IPS-15b (cell line): ENCODE results near the gene ANKLE1.
A peak's percentile ranks its signal among the peaks of the same experiment; 100 is the strongest.

Experiments used
- H3K27me3 ChIP-seq: one replicate; pipeline ENCODE4 v1.6.1; 2013; ENCODE audit warnings: low read length; ENCODE audit not compliant: control insufficient read depth, insufficient read depth
- H3K36me3 ChIP-seq: one replicate; pipeline ENCODE4 v1.6.1; 2013; ENCODE audit warnings: low read length; ENCODE audit not compliant: control insufficient read depth, insufficient read depth
- H3K4me1 ChIP-seq: one replicate; pipeline ENCODE4 v1.6.1; 2013; ENCODE audit warnings: mild to moderate bottlenecking, low read length; ENCODE audit not compliant: control insufficient read depth, insufficient read depth
- H3K4me3 ChIP-seq: one replicate; pipeline ENCODE4 v1.5.1; 2013; ENCODE audit warnings: low read depth, low read length
- H3K9ac ChIP-seq: one replicate; pipeline ENCODE4 v1.6.1; 2013; ENCODE audit warnings: low read depth, mild to moderate bottlenecking, low read length
- H3K9me3 ChIP-seq: one replicate; pipeline ENCODE4 v1.6.1; 2013; ENCODE audit warnings: mild to moderate bottlenecking, low read length; ENCODE audit not compliant: control insufficient read depth, insufficient read depth

Gene ANKLE1

DNA sequence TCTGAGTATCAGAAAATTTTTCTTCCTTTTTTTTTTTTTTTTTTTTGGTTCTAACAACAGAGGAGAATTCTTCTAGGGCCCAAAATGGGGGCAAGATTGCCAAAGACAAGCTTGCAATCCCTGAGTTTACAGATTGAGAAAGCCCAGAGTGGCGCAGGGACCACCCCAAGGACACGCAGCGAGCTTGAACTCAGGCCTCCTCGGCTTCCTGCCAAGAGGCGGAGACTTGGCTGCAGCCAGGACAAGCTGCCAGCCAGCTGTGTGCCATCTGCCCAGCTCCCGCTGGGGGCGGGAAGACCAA, 23.5 kb downstream of the ANKLE1 start:
- H3K36me3 ChIP-seq = peaks cover 7% of the 10 kb centered on the region
- H3K27me3 ChIP-seq = no peaks in the 10 kb centered on the region
- H3K9me3 ChIP-seq = no peaks in the 10 kb centered on the region
- H3K9ac ChIP-seq = no peak overlapping the region
- H3K4me1 ChIP-seq = peaks cover 10% of the 10 kb centered on the region
- H3K4me3 ChIP-seq = peak overlapping the region; percentile 35

DNA sequence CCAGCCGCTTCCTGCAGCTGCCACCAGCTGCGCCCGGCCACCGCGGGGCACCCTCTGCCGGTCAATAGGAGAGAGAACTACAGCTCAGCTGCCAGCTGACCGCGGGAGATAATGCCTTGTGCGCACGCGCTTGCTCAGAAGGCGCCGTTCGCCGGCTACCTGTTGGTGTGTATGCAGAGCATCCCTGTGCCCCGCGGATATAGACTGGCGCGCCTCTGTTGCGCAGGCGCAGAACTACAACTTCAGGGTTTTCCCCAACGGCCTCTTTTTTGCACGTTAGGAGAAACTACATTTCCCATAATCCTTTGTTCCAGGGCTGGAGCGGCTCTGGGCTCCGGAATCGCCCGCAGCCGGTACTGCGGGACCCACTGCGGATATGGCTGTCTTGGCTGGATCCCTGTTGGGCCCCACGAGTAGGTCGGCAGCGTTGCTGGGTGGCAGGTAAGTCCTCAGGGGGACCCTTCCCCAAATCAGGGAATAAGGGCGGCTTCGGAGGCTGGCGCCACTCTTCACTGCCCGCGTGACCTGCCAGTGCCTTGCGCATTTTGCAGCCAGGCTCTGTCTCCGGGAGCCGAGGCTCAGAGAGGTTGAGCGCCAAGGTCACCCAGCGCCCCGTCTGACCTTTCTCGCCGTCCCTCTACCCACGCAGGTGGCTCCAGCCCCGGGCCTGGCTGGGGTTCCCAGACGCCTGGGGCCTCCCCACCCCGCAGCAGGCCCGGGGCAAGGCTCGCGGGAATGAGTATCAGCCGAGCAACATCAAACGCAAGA, 24.0 kb downstream of the ANKLE1 start, which contains the start of gene MRPL34:
MRPL34 (plus strand) TSS at position 356 of the 768 bp plus-strand sequence; CDS start at position 377, 21 bp downstream.
- H3K4me1 ChIP-seq = peaks cover 10% of the 10 kb centered on the region
- H3K9ac ChIP-seq = peak within 1 kb of the TSS; percentile 82
- no peaks in the 10 kb centered on the region for H3K27me3 ChIP-seq
- peak within 1 kb of the TSS; percentile 92 for H3K4me3 ChIP-seq
- no peaks in the 10 kb centered on the region for H3K9me3 ChIP-seq
- H3K36me3 ChIP-seq = peaks cover 6% of the 10 kb centered on the region

DNA sequence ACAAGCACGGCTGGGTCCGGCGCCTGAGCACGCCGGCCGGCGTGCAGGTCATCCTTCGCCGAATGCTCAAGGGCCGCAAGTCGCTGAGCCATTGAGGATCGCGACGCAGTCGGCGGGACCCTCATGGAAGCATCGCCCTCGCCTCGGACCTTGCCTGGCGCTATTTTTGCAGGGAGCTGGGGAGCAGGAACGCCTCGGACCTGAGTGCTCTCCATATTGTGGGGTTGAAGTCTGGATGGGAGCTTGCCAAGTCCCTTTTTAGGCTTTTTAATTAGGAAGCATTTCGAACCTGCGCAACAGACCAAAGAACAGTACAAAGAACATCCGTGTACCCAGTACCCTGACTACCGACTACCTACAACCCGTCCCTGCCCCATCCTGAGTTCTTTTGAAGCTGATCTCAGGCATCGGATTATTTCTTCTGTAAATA, 24.6 kb downstream of the ANKLE1 start:
- peaks cover under 1% of the 10 kb centered on the region for H3K36me3 ChIP-seq
- H3K4me3 ChIP-seq = peak overlapping the region; percentile 92
- peak overlapping the region; percentile 82 for H3K9ac ChIP-seq
- no peaks in the 10 kb centered on the region for H3K27me3 ChIP-seq
- H3K4me1 ChIP-seq = peaks cover 10% of the 10 kb centered on the region
- H3K9me3 ChIP-seq = no peaks in the 10 kb centered on the region

DNA sequence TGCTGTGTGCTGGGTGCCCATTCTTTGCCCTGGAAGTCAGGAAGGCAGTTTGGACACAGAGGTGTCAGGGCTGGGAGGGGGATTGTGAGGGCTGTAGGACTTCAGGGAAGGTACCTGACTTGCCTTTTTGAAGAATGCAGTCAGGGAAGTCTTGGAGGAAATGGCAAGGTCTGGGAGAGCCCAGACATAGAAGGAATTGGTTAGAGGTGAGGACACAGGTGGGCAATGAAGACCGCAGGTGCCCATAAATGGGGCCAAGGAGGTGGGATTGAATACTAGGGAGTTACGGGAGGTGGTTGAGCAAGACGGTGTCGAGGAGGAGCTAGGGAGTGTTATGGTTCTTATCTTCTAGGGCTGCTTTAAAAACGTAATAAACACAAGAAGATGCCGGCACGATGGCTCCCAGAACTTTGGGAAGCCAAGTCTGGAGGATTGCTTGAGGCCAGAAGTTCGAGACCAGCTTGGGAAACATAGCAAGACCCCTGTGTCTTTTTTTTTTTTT, 26.2 kb downstream of the ANKLE1 start:
- no peak overlapping the region for H3K9ac ChIP-seq
- H3K27me3 ChIP-seq = no peaks in the 10 kb centered on the region
- peaks cover 5% of the 10 kb centered on the region for H3K36me3 ChIP-seq
- H3K4me3 ChIP-seq = no peak overlapping the region
- H3K9me3 ChIP-seq = no peaks in the 10 kb centered on the region
- peaks cover 7% of the 10 kb centered on the region for H3K4me1 ChIP-seq

DNA sequence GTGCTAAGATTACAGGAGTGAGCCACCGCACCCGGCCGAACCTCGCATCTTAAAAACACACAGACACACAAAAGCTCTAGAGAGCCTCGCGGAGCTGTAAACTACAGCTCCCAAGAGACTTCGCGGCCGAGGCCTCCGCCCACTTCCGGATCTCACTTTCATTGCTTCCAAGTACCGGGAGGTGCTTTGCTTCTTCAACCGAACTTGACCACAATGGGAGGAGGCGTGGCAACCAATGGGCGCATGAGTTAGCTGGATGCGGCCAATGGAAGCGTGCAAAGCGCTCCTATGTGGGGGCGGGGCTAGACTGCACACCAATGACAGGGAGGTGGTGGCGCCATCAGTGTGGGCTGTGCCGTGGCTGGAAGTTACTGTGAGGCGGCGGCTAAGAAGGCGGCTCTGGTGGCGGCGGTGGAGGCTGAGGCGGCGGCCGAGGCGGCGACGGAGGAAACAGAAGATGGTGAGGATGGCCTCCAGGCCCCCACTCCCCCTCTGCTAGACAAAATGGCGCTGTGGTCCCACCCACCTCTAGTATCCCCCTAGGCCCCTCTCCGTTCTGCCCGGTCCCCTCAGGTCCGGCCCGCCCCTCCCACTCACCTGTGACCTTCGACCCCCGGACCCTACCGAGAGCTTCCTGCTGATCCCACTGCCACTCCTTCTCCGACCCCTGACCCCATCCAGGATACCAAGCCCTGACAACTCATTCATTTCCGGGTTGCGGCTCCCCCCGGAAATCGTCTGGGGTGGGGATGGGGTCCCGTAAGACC, 27.7 kb downstream of the ANKLE1 start, which contains the start of gene DDA1:
DDA1 (plus strand) TSS at position 366 of the 767 bp plus-strand sequence; CDS start at position 458, 92 bp downstream.
- Histone ChIP-seq H3K4me3 (peak within 1 kb of the TSS; percentile 94), H3K4me1 (peaks cover 2% of the 10 kb centered on the region), H3K36me3 (peaks cover 7% of the 10 kb centered on the region), H3K27me3 (no peaks in the 10 kb centered on the region), H3K9me3 (no peaks in the 10 kb centered on the region), H3K9ac (peak within 1 kb of the TSS; percentile 60)

DNA sequence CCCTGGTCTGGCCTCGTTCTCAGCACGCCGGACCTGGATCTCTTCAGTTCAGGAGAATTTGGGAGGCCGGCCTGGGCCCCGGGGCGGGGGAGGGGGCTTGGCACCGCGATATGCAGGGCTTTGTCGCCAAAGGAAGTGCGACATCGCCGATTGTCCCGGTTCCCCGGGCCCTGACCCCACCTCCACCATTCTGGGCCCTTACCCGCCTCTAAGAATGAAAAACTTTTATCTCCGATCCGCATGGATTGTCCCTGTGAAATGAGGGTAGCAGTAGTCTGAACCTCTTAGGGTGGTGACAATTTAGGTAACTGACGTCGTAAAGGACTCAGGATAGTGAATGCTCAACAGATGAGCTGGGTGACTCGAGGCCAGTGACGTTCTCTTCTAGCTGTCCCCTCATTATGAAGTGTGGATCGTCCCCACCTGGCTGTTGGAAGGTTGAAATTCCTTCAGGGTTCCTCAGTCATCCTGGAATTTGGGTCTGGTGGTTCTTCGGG, 28.3 kb downstream of the ANKLE1 start:
- Histone ChIP-seq H3K36me3 (peaks cover 12% of the 10 kb centered on the region), H3K9me3 (no peaks in the 10 kb centered on the region), H3K4me3 (peak overlapping the region; percentile 94), H3K9ac (peak overlapping the region; percentile 60), H3K27me3 (no peaks in the 10 kb centered on the region), H3K4me1 (no peaks in the 10 kb centered on the region)

DNA sequence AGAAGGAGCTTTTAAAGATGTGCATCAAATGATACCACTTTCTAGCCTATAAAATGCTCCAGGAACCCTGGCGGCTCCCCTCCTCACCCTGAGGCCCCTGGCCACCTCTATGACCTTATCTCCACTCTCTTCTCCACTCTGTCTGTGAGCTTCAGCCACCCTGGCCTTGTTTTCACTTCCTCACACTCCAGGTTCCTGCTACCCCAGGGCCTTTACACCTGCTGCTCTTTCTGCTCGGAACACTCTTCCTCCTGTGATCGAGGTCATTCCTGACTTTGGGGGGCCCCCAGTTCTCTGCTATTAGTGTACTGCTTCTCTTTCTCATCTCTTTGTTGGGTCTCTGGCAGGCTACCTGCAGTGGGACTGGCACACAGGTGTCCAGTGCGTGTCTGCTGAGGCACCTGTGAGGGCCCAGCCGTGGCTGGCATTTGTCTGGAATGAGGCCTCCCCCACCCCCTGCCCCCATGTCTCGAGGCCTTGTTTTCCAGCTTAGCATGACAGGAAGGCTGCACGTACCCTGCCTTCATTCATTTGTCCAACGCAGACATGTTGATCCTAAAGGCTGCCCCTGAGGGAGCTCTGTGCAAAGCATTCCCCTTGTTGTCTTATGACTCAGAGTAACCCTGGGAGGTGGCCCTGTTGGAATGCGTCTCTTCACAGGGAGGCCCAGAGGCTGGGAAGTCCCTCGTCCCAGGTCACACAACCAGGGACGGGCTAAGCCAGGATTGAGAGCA, 29.9 kb downstream of the ANKLE1 start:
- H3K9me3 ChIP-seq = no peaks in the 10 kb centered on the region
- H3K4me1 ChIP-seq = no peaks in the 10 kb centered on the region
- H3K27me3 ChIP-seq = no peaks in the 10 kb centered on the region
- no peak overlapping the region for H3K9ac ChIP-seq
- H3K36me3 ChIP-seq = peaks cover 19% of the 10 kb centered on the region
- H3K4me3 ChIP-seq = no peak overlapping the region

DNA sequence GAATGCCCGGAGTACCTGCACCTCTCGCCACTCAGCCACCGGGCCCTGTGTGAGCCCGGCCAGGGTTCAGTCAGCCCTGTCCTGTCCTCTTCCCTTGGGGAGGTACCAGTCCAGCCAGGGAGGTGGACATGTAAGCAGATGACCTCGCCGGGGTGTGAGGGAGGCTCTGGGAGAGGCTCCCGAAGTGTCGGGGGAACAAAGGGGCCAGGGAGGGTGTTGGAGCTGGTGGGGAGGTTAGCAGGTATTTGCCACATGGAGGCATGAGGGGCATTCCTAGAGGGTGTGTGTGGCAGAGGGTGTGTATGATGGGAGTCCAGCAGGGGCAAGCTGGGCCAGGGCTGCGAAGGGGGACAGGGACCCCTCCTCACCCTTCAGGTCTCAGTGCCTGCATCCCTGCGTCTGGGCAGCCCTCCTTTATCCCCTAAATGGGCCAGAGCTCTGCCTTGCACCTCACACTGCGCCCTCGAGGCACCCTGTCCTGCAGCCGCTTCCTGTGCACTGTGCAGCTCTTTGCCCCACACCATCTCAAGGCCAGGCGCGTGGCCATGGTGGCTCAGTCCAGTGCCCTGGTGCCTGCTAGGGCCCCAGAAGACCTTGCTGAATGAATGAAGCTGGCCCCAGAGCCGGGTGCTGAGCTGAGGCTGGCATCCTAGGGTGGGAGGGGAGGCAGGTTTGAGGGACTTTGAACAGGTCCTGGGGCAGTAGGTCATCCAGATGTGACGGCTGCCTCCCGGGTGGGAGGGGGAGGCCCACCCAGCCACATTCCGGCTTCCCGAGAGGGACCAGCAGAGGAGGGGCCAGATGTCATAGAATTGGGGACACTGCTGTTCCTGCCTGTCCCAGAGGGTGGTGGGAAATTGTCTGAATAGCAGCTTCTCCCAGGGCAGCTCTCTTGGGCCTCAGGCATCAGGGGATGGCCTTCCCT, 30.8 kb downstream of the ANKLE1 start:
- Histone ChIP-seq H3K36me3 (peaks cover 21% of the 10 kb centered on the region), H3K4me3 (no peak overlapping the region), H3K27me3 (no peaks in the 10 kb centered on the region), H3K4me1 (no peaks in the 10 kb centered on the region), H3K9ac (no peak overlapping the region), H3K9me3 (no peaks in the 10 kb centered on the region)

DNA sequence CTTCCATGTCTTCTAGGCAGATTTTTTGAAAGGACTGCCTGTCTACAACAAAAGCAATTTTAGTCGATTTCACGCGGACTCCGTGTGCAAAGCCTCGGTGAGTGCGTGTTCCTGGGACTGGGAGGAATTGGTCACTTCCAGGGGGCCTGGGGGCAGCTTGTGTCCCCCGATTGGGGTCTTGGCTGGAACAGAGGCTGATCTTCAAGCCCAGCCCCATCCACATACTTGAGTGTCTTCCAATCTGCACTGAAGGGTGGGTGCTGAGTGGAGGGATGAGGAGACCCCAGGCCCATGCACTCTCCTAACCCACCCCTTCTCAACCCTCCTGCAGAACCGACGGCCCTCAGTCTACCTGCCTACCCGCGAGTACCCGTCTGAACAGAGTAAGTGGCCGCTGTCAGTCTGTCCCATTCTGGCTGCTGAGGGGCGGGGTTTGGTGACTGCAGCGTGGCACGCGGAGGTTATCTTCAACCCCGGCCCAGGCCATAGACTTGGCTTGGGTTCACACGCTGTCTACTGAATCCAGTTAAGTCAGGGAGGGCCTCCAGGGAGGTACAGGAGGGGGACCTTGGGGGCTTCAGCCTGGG, 32.4 kb downstream of the ANKLE1 start:
- no peaks in the 10 kb centered on the region for H3K27me3 ChIP-seq
- no peak overlapping the region for H3K4me3 ChIP-seq
- H3K4me1 ChIP-seq = no peaks in the 10 kb centered on the region
- H3K9me3 ChIP-seq = no peaks in the 10 kb centered on the region
- H3K9ac ChIP-seq = no peak overlapping the region
- peaks cover 25% of the 10 kb centered on the region for H3K36me3 ChIP-seq

DNA sequence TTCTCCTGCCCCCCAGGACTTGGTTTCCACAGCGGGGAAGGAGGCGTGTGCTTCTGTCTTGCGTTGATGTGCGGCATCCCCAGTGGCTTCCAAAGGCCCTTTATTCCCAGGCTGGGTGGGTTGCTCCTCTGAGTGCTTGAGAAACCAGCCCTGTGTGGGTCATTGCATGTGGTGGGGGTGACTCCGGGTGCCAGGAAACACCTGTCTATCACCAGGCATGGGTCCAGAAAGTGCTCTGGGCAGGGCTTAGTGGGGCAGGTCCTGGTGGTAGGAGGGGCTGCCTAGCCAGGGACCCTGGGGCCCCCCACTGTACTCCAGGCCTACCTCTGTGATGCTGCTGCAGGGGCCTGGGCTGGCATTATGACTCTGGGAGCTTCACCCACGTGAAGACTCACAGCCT, 37.3 kb downstream of the ANKLE1 start:
- Histone ChIP-seq H3K9ac (no peak overlapping the region), H3K36me3 (peaks cover 42% of the 10 kb centered on the region)

More for the DNA sequence above, 37.3 kb downstream of the ANKLE1 start:
- Histone ChIP-seq H3K4me1 (no peaks in the 10 kb centered on the region), H3K27me3 (no peaks in the 10 kb centered on the region), H3K4me3 (no peak overlapping the region), H3K9me3 (no peaks in the 10 kb centered on the region)
